Suprapubic skin (tissue), 4 donors: ENCODE data around the gene GRIA1. TPM values are rescaled to one million over a fixed set of nuclear protein-coding genes. Genes with fewer than 3 reads are reported as not detected.

ENCODE experiments used
- DNase-seq, 2 donors: peaks; one replicate each; pipeline ENCODE4 v3.0.0-alpha.2; 2019; ENCODE audit warnings: low spot score in 2 of 2
- H3K27ac ChIP-seq: fragments of 200-600 bp; sonication (generic); one replicate; pipeline ENCODE4 v1.5.1; 2019
- H3K27me3 ChIP-seq: fragments of 200-600 bp; sonication (generic); one replicate; pipeline ENCODE4 v1.5.1; 2019
- H3K36me3 ChIP-seq: fragments of 200-600 bp; sonication (generic); one replicate; pipeline ENCODE4 v1.5.1; 2019
- H3K4me1 ChIP-seq: fragments of 200-600 bp; sonication (generic); one replicate; pipeline ENCODE4 v1.5.1; 2019
- H3K4me3 ChIP-seq: fragments of 200-600 bp; sonication (generic); one replicate; pipeline ENCODE4 v1.5.1; 2019; ENCODE audit warnings: mild to moderate bottlenecking
- H3K9me3 ChIP-seq: fragments of 200-600 bp; sonication (generic); one replicate; pipeline ENCODE4 v1.5.1; 2019
- EP300 ChIP-seq: sonication (generic); formaldehyde crosslinking; IDR thresholded peaks from one replicate; pipeline ENCODE4 v1.6.1; 2017; ENCODE audit warnings: antibody characterized with exemption
- POLR2A ChIP-seq, 2 donors: fragments of 450-650 bp; IDR thresholded peaks; one replicate each; pipeline ENCODE4 v1.6.1; 2017; ENCODE audit warnings: antibody characterized with exemption in 2 of 2, mild to moderate bottlenecking in 2 of 2, moderate library complexity in 2 of 2
- POLR2AphosphoS5 ChIP-seq, 3 donors: sonication (generic); formaldehyde crosslinking; IDR thresholded peaks; one replicate each; pipeline ENCODE4 v1.6.1; 2017; ENCODE audit warnings: antibody characterized with exemption in 3 of 3
- WGBS: methylation state at CpG from one replicate; pipeline ENCODE4 v1.1.5; 2018; 5-methylcytosine and 5-hydroxymethylcytosine counted together
- total RNA-seq, 4 donors: library from RNA; depleted of rRNA; stranded (reverse); fragments of >200 nt; gene quantifications; one replicate each; pipeline ENCODE4 v1.1.0, GENCODE V29; 2016
- TF ChIP-seq, protein P1 (sequence below), 2 donors: fragments of 200-600 bp in 1 of 2; fragments of 450-650 bp in 1 of 2; sonication (generic) in 1 of 2; IDR thresholded peaks; one replicate each; pipeline ENCODE4 v1.5.1; 2016 to 2019; ENCODE audit warnings: antibody characterized with exemption in 2 of 2, mild to moderate bottlenecking in 1 of 2, moderate library complexity in 1 of 2

GRIA1 gene
- total RNA-seq, 4 donors from 2014 or later, result 0.21 to 0.62 (median 0.38) TPM; not detected in 1

DNA sequence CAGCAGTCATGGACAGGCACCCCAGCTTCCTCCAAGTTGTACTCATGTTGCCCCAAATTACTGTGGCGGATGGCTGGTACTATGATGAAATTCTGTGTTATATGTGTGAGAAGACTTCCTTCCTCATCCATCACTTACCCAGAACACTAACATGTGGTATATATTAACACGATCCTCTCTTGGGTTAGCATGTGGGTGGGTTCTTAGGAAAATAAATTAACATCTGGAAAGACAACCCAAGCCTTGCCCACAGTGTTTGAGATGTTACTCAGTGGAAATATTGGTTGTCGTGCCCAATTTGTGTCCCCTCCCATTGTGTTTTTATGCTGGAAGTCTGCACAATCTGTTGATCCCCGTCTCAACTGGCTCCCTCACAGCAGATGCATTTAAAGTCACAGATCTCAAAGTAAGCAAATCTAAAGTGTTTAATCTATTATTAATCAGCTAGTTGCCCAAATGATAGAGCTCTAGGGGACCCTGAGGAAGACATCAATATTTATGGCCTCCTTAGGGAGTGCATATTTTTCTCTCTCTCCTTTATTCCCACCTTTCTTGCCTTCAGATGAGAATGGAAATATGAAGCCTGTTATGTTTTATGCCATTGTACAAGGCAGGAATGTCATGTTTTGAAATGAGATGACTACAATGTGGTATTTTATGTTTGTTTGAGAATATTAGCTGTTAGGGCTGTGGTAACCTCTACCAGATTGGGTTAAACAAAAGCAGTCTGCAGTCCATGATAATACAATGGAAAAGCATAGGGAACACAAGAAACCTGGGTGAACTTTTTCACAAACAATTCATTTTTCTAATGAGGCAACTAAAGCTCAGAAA lies 93.9 kb downstream of the GRIA1 start:
- no peaks in the 10 kb centered on the region for H3K4me1 ChIP-seq
- WGBS, result 44% methylated on average over 4 of the region's 4 CpGs
- H3K27ac ChIP-seq, result no peak overlapping the region
- H3K36me3 ChIP-seq, result no peaks in the 10 kb centered on the region
- no peaks in the 10 kb centered on the region for H3K27me3 ChIP-seq
- H3K9me3 ChIP-seq, result no peaks in the 10 kb centered on the region
- TF ChIP-seq POLR2AphosphoS5 (IDR thresholded peaks at IDR 0.05) (no peak), POLR2A (IDR thresholded peaks at IDR 0.05) (no peak), EP300 (no peak)
- TF ChIP-seq, protein P1, sequence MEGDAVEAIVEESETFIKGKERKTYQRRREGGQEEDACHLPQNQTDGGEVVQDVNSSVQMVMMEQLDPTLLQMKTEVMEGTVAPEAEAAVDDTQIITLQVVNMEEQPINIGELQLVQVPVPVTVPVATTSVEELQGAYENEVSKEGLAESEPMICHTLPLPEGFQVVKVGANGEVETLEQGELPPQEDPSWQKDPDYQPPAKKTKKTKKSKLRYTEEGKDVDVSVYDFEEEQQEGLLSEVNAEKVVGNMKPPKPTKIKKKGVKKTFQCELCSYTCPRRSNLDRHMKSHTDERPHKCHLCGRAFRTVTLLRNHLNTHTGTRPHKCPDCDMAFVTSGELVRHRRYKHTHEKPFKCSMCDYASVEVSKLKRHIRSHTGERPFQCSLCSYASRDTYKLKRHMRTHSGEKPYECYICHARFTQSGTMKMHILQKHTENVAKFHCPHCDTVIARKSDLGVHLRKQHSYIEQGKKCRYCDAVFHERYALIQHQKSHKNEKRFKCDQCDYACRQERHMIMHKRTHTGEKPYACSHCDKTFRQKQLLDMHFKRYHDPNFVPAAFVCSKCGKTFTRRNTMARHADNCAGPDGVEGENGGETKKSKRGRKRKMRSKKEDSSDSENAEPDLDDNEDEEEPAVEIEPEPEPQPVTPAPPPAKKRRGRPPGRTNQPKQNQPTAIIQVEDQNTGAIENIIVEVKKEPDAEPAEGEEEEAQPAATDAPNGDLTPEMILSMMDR (IDR thresholded peaks at IDR 0.05), result no peak
- DNase-seq, result no peak
- H3K4me3 ChIP-seq, result no peak overlapping the region

DNA sequence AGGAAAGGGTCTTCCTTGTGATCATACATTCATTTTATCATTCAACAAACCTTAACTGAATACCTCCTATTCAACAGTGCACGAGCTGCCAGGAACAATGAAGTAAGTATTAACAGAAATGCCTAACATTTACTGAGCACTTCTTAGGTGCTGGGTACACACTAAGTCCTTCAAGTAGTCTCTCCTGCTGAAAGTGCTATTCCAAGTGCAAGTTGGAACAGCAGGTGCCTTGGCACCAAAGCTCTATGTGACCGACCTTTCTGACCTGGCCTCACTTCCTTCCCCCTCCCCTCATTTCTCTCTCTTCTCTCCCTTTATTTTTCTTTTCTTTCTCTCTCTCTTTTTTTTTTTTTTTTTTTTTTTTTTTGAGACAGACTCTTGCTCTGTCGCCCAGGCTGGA lies 94.5 kb downstream of the GRIA1 start:
- Histone ChIP-seq H3K27me3 (no peaks in the 10 kb centered on the region), H3K4me1 (no peaks in the 10 kb centered on the region), H3K27ac (no peak overlapping the region), H3K9me3 (no peaks in the 10 kb centered on the region), H3K36me3 (no peaks in the 10 kb centered on the region), H3K4me3 (no peak overlapping the region)
- DNase-seq, result no peak
- TF ChIP-seq, protein P1 (IDR thresholded peaks at IDR 0.05), result no peak
- TF ChIP-seq EP300, result no peak
- TF ChIP-seq POLR2A (IDR thresholded peaks at IDR 0.05), result no peak
- TF ChIP-seq POLR2AphosphoS5 (IDR thresholded peaks at IDR 0.05), result no peak
- WGBS, result 75% methylated on average over 3 of the region's 3 CpGs

DNA sequence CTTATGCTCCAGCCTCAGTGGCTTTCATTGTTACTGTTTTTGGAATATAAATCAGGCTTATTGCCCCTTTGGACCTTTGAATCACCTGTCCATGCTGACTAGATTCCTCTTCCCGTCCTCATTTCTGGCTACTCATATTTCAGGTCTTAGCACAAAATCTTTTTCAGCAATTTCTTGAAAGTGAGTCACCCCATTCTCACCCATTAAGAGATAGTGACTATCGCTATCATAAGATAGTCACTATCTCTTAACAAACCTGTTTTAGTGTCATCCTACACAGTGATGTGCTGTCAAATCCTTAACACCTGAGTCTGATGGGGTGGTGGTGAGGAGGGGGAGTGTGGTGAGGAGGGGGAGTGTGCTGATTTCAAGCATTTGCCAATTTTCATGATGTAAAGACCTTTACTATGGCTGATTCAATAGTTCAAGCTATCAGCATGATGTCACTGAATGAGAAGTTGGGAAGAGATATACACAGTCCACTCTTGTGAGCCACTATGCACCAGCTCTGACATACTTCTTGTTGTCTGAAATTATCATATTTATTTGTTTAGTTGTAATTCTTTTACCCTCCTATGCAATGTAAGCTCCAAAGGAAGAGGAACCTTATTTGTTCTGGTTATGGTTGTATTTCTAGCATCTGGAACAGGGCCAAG lies 95.3 kb downstream of the GRIA1 start:
- no peaks in the 10 kb centered on the region for H3K4me1 ChIP-seq
- H3K9me3 ChIP-seq, result no peaks in the 10 kb centered on the region
- DNase-seq, result no peak
- no peak overlapping the region for H3K4me3 ChIP-seq
- TF ChIP-seq, protein P1 (IDR thresholded peaks at IDR 0.05), result no peak
- no peak for TF ChIP-seq EP300
- TF ChIP-seq POLR2A (IDR thresholded peaks at IDR 0.05), result no peak
- no peak overlapping the region for H3K27ac ChIP-seq
- no peaks in the 10 kb centered on the region for H3K27me3 ChIP-seq
- 48% methylated on average over 2 of the region's 2 CpGs for WGBS
- H3K36me3 ChIP-seq, result no peaks in the 10 kb centered on the region

DNA sequence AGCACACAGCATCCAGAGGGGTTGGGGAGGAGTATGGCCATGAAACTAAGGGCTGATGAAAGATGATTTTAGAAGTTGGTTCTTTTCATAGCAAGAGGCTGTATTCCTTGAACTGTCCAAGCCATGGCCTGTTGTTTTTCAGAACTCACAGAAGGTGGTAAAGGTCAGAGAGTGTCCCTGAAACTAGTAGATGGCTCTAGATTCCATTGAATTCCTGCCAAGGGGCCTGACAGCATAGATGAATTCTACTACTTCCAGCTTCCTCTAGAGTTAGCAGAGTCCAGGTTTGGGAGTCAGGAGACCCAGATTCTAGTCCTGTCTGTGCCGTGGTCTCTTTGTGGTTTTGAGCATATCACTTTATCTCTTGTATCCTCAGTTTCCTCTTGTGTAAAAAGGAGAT lies 101.6 kb downstream of the GRIA1 start:
- Histone ChIP-seq H3K27ac (no peak overlapping the region), H3K27me3 (no peaks in the 10 kb centered on the region), H3K9me3 (no peaks in the 10 kb centered on the region), H3K36me3 (no peaks in the 10 kb centered on the region), H3K4me1 (no peaks in the 10 kb centered on the region), H3K4me3 (no peak overlapping the region)
- no peak for DNase-seq
- WGBS, result 88% methylated on average over 1 of the region's 1 CpG
- TF ChIP-seq EP300 (no peak), POLR2A (IDR thresholded peaks at IDR 0.05) (no peak), POLR2AphosphoS5 (IDR thresholded peaks at IDR 0.05) (no peak)
- TF ChIP-seq, protein P1 (IDR thresholded peaks at IDR 0.05), result no peak

DNA sequence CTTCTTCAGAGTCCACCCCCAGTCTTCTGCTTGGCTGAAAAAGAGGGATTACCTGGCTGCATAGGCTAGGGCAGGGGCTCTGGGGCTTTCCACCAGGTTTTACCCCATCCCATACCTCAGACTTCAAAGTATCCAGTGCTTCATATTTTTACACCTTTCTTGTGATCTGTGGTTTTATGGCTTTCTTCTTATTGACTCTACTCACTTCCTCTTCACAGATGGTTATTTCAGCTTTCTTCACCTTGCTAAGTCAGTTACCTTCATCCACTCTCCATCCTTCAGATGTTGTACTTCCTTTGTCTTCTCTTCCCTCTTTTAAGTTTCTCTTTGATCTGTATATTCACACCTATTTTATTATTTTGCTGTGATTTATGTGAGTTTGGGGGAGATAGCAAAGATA lies 104.3 kb downstream of the GRIA1 start:
- TF ChIP-seq POLR2A (IDR thresholded peaks at IDR 0.05), result no peak
- TF ChIP-seq POLR2AphosphoS5 (IDR thresholded peaks at IDR 0.05), result no peak
- TF ChIP-seq EP300, result no peak
- TF ChIP-seq, protein P1 (IDR thresholded peaks at IDR 0.05), result no peak
- Histone ChIP-seq H3K4me1 (no peaks in the 10 kb centered on the region), H3K9me3 (no peaks in the 10 kb centered on the region), H3K27ac (no peak overlapping the region), H3K27me3 (no peaks in the 10 kb centered on the region), H3K4me3 (no peak overlapping the region), H3K36me3 (no peaks in the 10 kb centered on the region)
- no peak for DNase-seq
